SU-DHL-6 (cell line): ENCODE results near the gene SNAPC2.

Experiments used
- H2AFZ ChIP-seq: fragments of 200-600 bp; sonication (generic); 2 replicates; pipeline ENCODE4 v1.6.1; 2014; ENCODE audit warnings: low read depth, mild to moderate bottlenecking, moderate library complexity, mixed read lengths, antibody characterized with exemption, low read length; ENCODE audit not compliant: severe bottlenecking
- H3F3A ChIP-seq: fragments of 200-600 bp; shearing (Covaris generic); 2 replicates; pipeline ENCODE4 v1.6.0; 2016; ENCODE audit warnings: antibody characterized with exemption, mild to moderate bottlenecking; ENCODE audit not compliant: insufficient read depth
- H3K27ac ChIP-seq: fragments of 200-600 bp; sonication (generic); 2 replicates; pipeline ENCODE4 v1.5.1; 2016; ENCODE audit warnings: low read depth, mild to moderate bottlenecking, low read length, moderate library complexity, mixed read lengths
- H3K27me3 ChIP-seq: fragments of 200-600 bp; sonication (generic), shearing (Covaris generic); 2 replicates; pipeline ENCODE4 v1.6.0; 2014; ENCODE audit warnings: mild to moderate bottlenecking, low read length
- H3K36me3 ChIP-seq: fragments of 200-600 bp; sonication (generic); 2 replicates; pipeline ENCODE4 v1.6.1; 2014; ENCODE audit warnings: mild to moderate bottlenecking, low read length, mixed read lengths
- H3K4me2 ChIP-seq: fragments of 300-600, 200-600 bp; shearing (Covaris generic), sonication (generic); 2 replicates; pipeline ENCODE4 v1.6.0; 2014; ENCODE audit warnings: low read length, low read depth, mild to moderate bottlenecking; ENCODE audit not compliant: poor library complexity, severe bottlenecking
- H3K4me3 ChIP-seq: fragments of 200-600 bp; sonication (generic); 2 replicates; pipeline ENCODE4 v1.5.1; 2014; ENCODE audit warnings: antibody characterized with exemption, low read length, mild to moderate bottlenecking, mixed read lengths; ENCODE audit not compliant: insufficient read depth, poor library complexity, severe bottlenecking
- H3K79me2 ChIP-seq: fragments of 200-600 bp; sonication (generic); 2 replicates; pipeline ENCODE4 v1.6.1; 2014; ENCODE audit warnings: mild to moderate bottlenecking, low read length, moderate library complexity; ENCODE audit not compliant: insufficient read depth
- H3K9ac ChIP-seq: fragments of 200-600 bp; sonication (generic); 2 replicates; pipeline ENCODE4 v1.7.0; 2014; ENCODE audit warnings: mild to moderate bottlenecking, low read length
- H3K9me2 ChIP-seq: fragments of 200-600 bp; sonication (generic); replicated peaks from 2 replicates; pipeline ENCODE4 v1.6.1; 2014; ENCODE audit warnings: low read length; ENCODE audit not compliant: insufficient read depth
- H3K9me3 ChIP-seq: fragments of 200-600 bp; sonication (generic); 2 replicates; pipeline ENCODE4 v1.6.1; 2014; ENCODE audit warnings: low read length, mixed read lengths; ENCODE audit not compliant: insufficient read depth
- H4K20me1 ChIP-seq: fragments of 200-600 bp; sonication (generic); 2 replicates; pipeline ENCODE4 v1.6.1; 2014; ENCODE audit warnings: low read depth, mild to moderate bottlenecking, antibody characterized with exemption, low read length, moderate library complexity, mixed read lengths
- EZH2phosphoT487 ChIP-seq: fragments of 200-600 bp; sonication (generic), shearing (Covaris generic); conservative IDR thresholded peaks from 2 replicates; pipeline ENCODE4 v1.6.1; 2018; ENCODE audit warnings: mild to moderate bottlenecking, antibody characterized with exemption, low read length, moderate library complexity, mixed read lengths
- TF ChIP-seq, protein P1 (sequence below): fragments of 200-600 bp; sonication (generic); IDR thresholded peaks from one replicate; pipeline ENCODE4 v1.5.1; 2017; ENCODE audit warnings: antibody characterized with exemption, mild to moderate bottlenecking, low read length, moderate library complexity; ENCODE audit not compliant: insufficient read depth, poor library complexity, severe bottlenecking

The SNAPC2 gene

DNA sequence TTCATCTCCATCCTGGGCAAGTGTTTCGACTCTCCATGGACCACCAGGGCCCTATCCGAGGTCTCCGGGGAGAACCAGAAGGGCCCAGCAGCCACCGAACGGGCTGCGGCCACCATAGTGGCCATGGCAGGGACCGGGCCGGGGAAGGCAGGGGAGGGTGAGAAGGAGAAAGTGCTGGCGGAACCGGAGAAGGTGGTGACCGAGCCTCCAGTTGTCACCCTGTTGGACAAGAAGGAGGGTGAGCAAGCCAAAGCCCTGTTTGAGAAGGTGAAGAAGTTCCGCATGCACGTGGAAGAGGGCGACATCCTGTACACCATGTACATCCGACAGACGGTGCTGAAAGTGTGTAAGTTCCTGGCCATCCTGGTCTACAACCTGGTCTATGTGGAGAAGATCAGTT is 21.2 kb upstream of the SNAPC2 start:
- Histone ChIP-seq H3K9ac (no peak overlapping the region), H3K27me3 (no peaks in the 10 kb centered on the region), H2AFZ (no peak overlapping the region), H3K4me2 (no peak overlapping the region), H3K27ac (no peak overlapping the region), H3K36me3 (no peaks in the 10 kb centered on the region), H3K9me2 (no peaks in the 10 kb centered on the region), H4K20me1 (no peaks in the 10 kb centered on the region), H3F3A (no peaks in the 10 kb centered on the region), H3K79me2 (no peaks in the 10 kb centered on the region), H3K9me3 (no peaks in the 10 kb centered on the region), H3K4me3 (no peak overlapping the region)
- TF ChIP-seq, protein P1, sequence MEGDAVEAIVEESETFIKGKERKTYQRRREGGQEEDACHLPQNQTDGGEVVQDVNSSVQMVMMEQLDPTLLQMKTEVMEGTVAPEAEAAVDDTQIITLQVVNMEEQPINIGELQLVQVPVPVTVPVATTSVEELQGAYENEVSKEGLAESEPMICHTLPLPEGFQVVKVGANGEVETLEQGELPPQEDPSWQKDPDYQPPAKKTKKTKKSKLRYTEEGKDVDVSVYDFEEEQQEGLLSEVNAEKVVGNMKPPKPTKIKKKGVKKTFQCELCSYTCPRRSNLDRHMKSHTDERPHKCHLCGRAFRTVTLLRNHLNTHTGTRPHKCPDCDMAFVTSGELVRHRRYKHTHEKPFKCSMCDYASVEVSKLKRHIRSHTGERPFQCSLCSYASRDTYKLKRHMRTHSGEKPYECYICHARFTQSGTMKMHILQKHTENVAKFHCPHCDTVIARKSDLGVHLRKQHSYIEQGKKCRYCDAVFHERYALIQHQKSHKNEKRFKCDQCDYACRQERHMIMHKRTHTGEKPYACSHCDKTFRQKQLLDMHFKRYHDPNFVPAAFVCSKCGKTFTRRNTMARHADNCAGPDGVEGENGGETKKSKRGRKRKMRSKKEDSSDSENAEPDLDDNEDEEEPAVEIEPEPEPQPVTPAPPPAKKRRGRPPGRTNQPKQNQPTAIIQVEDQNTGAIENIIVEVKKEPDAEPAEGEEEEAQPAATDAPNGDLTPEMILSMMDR, result no peak
- TF ChIP-seq EZH2phosphoT487, result no peak

DNA sequence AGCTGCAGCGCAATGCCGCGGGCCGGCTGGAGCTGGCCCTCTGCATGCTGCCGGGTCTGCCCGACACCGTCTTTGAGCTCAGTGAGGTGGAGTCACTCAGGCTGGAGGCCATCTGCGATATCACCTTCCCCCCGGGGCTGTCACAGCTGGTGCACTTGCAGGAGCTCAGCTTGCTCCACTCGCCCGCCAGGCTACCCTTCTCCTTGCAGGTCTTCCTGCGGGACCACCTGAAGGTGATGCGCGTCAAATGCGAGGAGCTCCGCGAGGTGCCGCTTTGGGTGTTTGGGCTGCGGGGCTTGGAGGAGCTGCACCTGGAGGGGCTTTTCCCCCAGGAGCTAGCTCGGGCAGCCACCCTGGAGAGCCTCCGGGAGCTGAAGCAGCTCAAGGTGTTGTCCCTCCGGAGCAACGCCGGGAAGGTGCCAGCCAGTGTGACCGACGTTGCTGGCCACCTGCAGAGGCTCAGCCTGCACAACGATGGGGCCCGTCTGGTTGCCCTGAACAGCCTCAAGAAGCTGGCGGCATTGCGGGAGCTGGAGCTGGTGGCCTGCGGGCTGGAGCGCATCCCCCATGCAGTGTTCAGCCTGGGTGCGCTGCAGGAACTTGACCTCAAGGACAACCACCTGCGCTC is 20.3 kb upstream of the SNAPC2 start:
- no peak overlapping the region for H2AFZ ChIP-seq
- no peak overlapping the region for H3K4me3 ChIP-seq
- no peak overlapping the region for H3K4me2 ChIP-seq
- no peaks in the 10 kb centered on the region for H3K9me3 ChIP-seq
- no peaks in the 10 kb centered on the region for H4K20me1 ChIP-seq
- no peak for TF ChIP-seq EZH2phosphoT487
- TF ChIP-seq, protein P1, result no peak
- no peak overlapping the region for H3K27ac ChIP-seq
- no peaks in the 10 kb centered on the region for H3F3A ChIP-seq
- H3K9me2 ChIP-seq, result no peaks in the 10 kb centered on the region
- peaks cover 8% of the 10 kb centered on the region for H3K79me2 ChIP-seq
- no peaks in the 10 kb centered on the region for H3K27me3 ChIP-seq
- H3K36me3 ChIP-seq, result no peaks in the 10 kb centered on the region
- H3K9ac ChIP-seq, result no peak overlapping the region

DNA sequence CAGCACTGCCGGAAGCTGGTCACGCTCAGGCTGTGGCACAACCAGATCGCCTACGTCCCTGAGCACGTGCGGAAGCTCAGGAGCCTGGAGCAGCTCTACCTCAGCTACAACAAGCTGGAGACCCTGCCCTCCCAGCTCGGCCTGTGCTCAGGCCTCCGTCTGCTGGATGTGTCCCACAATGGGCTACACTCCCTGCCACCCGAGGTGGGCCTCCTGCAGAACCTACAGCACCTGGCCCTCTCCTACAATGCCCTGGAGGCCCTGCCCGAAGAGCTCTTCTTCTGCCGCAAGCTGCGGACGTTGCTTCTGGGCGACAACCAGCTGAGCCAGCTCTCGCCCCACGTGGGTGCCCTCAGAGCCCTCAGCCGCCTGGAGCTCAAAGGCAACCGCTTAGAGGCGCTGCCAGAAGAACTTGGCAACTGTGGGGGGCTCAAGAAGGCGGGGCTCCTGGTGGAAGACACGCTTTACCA is 19.7 kb upstream of the SNAPC2 start:
- Histone ChIP-seq H3F3A (no peaks in the 10 kb centered on the region), H3K79me2 (peaks cover 14% of the 10 kb centered on the region), H3K9me2 (no peaks in the 10 kb centered on the region), H4K20me1 (no peaks in the 10 kb centered on the region), H2AFZ (no peak overlapping the region), H3K27me3 (no peaks in the 10 kb centered on the region), H3K4me3 (no peak overlapping the region), H3K9ac (no peak overlapping the region), H3K4me2 (no peak overlapping the region), H3K9me3 (no peaks in the 10 kb centered on the region), H3K36me3 (no peaks in the 10 kb centered on the region), H3K27ac (no peak overlapping the region)
- TF ChIP-seq EZH2phosphoT487, result no peak
- TF ChIP-seq, protein P1, result no peak
